Activated CD8-positive, alpha-beta T cell treated with anti-CD3 and anti-CD28 coated beads for 36 hours (primary cell): ENCODE measurements around the gene MCTP2. TPM values are rescaled to one million over a fixed set of nuclear protein-coding genes. Genes with fewer than 3 reads are reported as not detected.

Source experiments
- ATAC-seq: fragments of 200-7000 bp; cut with Tn5 transposase; one replicate; pipeline ENCODE4 v1.10.0; 2021; ENCODE audit warnings: mild to moderate bottlenecking, moderate library complexity
- CTCF ChIA-PET: fragments of 350-600 bp; sonication (Branson Sonifier 250); formaldehyde crosslinking; loops from one replicate; lab custom pipeline; 2021; ENCODE audit warnings: antibody characterized with exemption; lab: Charles Lee
- POLR2A ChIA-PET: fragments of 350-600 bp; sonication (Branson Sonifier 250); formaldehyde crosslinking; loops from one replicate; lab custom pipeline; 2021; ENCODE audit warnings: antibody characterized with exemption; lab: Charles Lee
- DNase-seq: peaks from one replicate; pipeline ENCODE4 v3.0.0-alpha.2; 2020
- H3K27ac Mint-ChIP-seq: one replicate; pipeline ENCODE4 v1.8.0; 2021; ENCODE audit warnings: mild to moderate bottlenecking, mixed read lengths
- H3K27me3 Mint-ChIP-seq: one replicate; pipeline ENCODE4 v1.8.0; 2021; ENCODE audit warnings: mixed read lengths
- H3K36me3 Mint-ChIP-seq: one replicate; pipeline ENCODE4 v1.8.0; 2021; ENCODE audit warnings: low read depth, mixed read lengths
- H3K4me1 Mint-ChIP-seq: one replicate; pipeline ENCODE4 v1.8.0; 2021; ENCODE audit warnings: low read depth, mixed read lengths
- H3K4me3 Mint-ChIP-seq: one replicate; pipeline ENCODE4 v1.8.0; 2021; ENCODE audit warnings: mild to moderate bottlenecking, moderate library complexity, mixed read lengths
- H3K9me3 Mint-ChIP-seq: one replicate; pipeline ENCODE4 v1.8.0; 2021; ENCODE audit warnings: mixed read lengths
- CTCF ChIP-seq: fragments of 200-600 bp; IDR thresholded peaks from one replicate; pipeline ENCODE4 v1.8.0; 2022; ENCODE audit warnings: antibody characterized with exemption, mild to moderate bottlenecking
- intact Hi-C: fragments of 100-400 bp; cut with micrococcal nuclease; formaldehyde crosslinking; loops from one replicate; pipeline ENCODE4 v1.10.0; 2022
- total RNA-seq, 2 experiments: library from RNA; stranded (reverse); gene quantifications; one replicate each; pipeline ENCODE4 v1.2.3, GENCODE V29; 2021

The MCTP2 gene
- total RNA-seq, result 10 to 100 TPM; 16.2 to 18.3 TPM

- ATAC-seq (peak; percentile 86), DNase-seq (peak; percentile 92)
- H3K4me3 Mint-ChIP-seq, result peak within 1 kb of the TSS; percentile 91
- H3K4me1 Mint-ChIP-seq, result peaks cover 67% of the 10 kb centered on the region
- peak within 1 kb of the TSS; percentile 96 for H3K27ac Mint-ChIP-seq
- H3K36me3 Mint-ChIP-seq, result peaks cover 4% of the 10 kb centered on the region
- intact Hi-C loops, result loop anchor here (2.0 to 5.0 kb wide), 3 partner anchors 42 to 91 kb away; no protein-coding TSS in a partner anchor
- no peaks in the 10 kb centered on the region for H3K9me3 Mint-ChIP-seq
- no peaks in the 10 kb centered on the region for H3K27me3 Mint-ChIP-seq
- ChIA-PET CTCF (interaction anchor here (0.7 to 4.6 kb wide), 10 partner anchors 8 to 96 kb away, joined by 3 to 40 read pairs (median 5); no protein-coding TSS in a partner anchor), POLR2A (interaction anchor here (0.7 to 3.6 kb wide), 9 partner anchors 17 to 93 kb away, joined by 3 to 16 read pairs (median 3); no protein-coding TSS in a partner anchor)
- TF ChIP-seq CTCF, result no peak
Observed at GRCh38 chr15:94230883-94231722, at the start of gene MCTP2. Gene MCTP2 (plus strand): TSS chr15:94231561. CDS start chr15:94298266, 66,705 bp downstream.

GRCh38 chr15:94182883-94183282 is 48.5 kb upstream of the MCTP2 start:
- Mint-ChIP-seq H3K27ac (no peak overlapping the region), H3K27me3 (peaks cover 3% of the 10 kb centered on the region), H3K4me3 (no peak overlapping the region), H3K36me3 (no peaks in the 10 kb centered on the region), H3K4me1 (no peaks in the 10 kb centered on the region), H3K9me3 (no peaks in the 10 kb centered on the region)
- intact Hi-C loops, result no loop called here
- DNase-seq (no peak), ATAC-seq (no peak)
- TF ChIP-seq CTCF, result no peak
- POLR2A ChIA-PET, result no interaction called here
- CTCF ChIA-PET, result no interaction called here

- ChIA-PET POLR2A (no interaction called here), CTCF (interaction anchor here (1.1 kb wide), 1 partner anchor 18 kb away, joined by 3 read pairs; no protein-coding TSS in a partner anchor)
- no peak for TF ChIP-seq CTCF
- no peak overlapping the region for H3K27ac Mint-ChIP-seq
- ATAC-seq, result no peak
- no peaks in the 10 kb centered on the region for H3K36me3 Mint-ChIP-seq
- no peak for DNase-seq
- H3K27me3 Mint-ChIP-seq, result peaks cover 13% of the 10 kb centered on the region
- no peak overlapping the region for H3K4me3 Mint-ChIP-seq
- intact Hi-C loops, result no loop called here
- H3K4me1 Mint-ChIP-seq, result peaks cover 1% of the 10 kb centered on the region
- no peaks in the 10 kb centered on the region for H3K9me3 Mint-ChIP-seq
Observed at GRCh38 chr15:94185547-94186236, 45.7 kb upstream of the MCTP2 start.

- CTCF ChIA-PET, result interaction anchor here (1.1 kb wide), 2 partner anchors 19 to 23 kb away, joined by 3 read pairs; no protein-coding TSS in a partner anchor
- H3K9me3 Mint-ChIP-seq, result no peaks in the 10 kb centered on the region
Observed at GRCh38 chr15:94186770-94187331, 44.5 kb upstream of the MCTP2 start.

More at GRCh38 chr15:94186770-94187331, 44.5 kb upstream of the MCTP2 start:
- DNase-seq, result no peak
- POLR2A ChIA-PET, result no interaction called here
- no peaks in the 10 kb centered on the region for H3K36me3 Mint-ChIP-seq
- TF ChIP-seq CTCF, result no peak
- H3K27me3 Mint-ChIP-seq, result peaks cover 13% of the 10 kb centered on the region
- H3K4me1 Mint-ChIP-seq, result peaks cover 6% of the 10 kb centered on the region
- H3K4me3 Mint-ChIP-seq, result no peak overlapping the region
- intact Hi-C loops, result no loop called here
- H3K27ac Mint-ChIP-seq, result no peak overlapping the region
- ATAC-seq, result no peak
